Lower lobe of right lung (tissue), 2 donors: ENCODE data around the gene RRAD. TPM values are rescaled to one million over a fixed set of nuclear protein-coding genes. Genes with fewer than 3 reads are reported as not detected.
A peak's percentile ranks its signal among the peaks of the same experiment; 100 is the strongest.

Source experiments
- ATAC-seq, 2 donors: fragments of 200-7000 bp; cut with Tn5 transposase; one replicate each; pipeline ENCODE4 v1.9.1; 2020 to 2022; ENCODE audit warnings: mild to moderate bottlenecking in 2 of 2, moderate library complexity in 2 of 2
- DNase-seq: peaks from one replicate; pipeline ENCODE4 v3.0.0-alpha.2; 2020
- H3K27ac ChIP-seq: fragments of 200-600 bp; one replicate; pipeline ENCODE4 v1.8.0; 2022
- H3K27me3 ChIP-seq: fragments of 200-600 bp; one replicate; pipeline ENCODE4 v1.8.0; 2022; ENCODE audit warnings: low read depth
- H3K36me3 ChIP-seq: fragments of 200-600 bp; one replicate; pipeline ENCODE4 v1.8.0; 2022; ENCODE audit warnings: mild to moderate bottlenecking
- H3K4me1 ChIP-seq: fragments of 200-600 bp; one replicate; pipeline ENCODE4 v1.8.0; 2022
- H3K4me3 ChIP-seq: fragments of 200-600 bp; one replicate; pipeline ENCODE4 v1.8.0; 2022; ENCODE audit warnings: mild to moderate bottlenecking
- H3K9me3 ChIP-seq: fragments of 200-600 bp; one replicate; pipeline ENCODE4 v1.8.0; 2022
- intact Hi-C: fragments of 100-400 bp; cut with DNase I; formaldehyde crosslinking; loops from one replicate; pipeline ENCODE4 v1.11.0; 2022
- total RNA-seq: library from RNA; stranded (reverse); fragmentation: NEBNext Ultra II Directional; extraction: Animal tissue kit (Norgen Biotek cat#: 25700); gene quantifications from one replicate; pipeline ENCODE4 v1.2.1, GENCODE V29; 2021
- TF ChIP-seq, protein P1 (sequence below): fragments of 200-600 bp; IDR thresholded peaks from one replicate; pipeline ENCODE4 v1.8.0; 2022; ENCODE audit warnings: antibody characterized with exemption, mild to moderate bottlenecking
- donor health status: DM: no; HTN: yes; CAD: no; lungs with severe emphysema.

Gene RRAD
- total RNA-seq, 1 donor from 2014 or later, result 11.8 TPM

DNA sequence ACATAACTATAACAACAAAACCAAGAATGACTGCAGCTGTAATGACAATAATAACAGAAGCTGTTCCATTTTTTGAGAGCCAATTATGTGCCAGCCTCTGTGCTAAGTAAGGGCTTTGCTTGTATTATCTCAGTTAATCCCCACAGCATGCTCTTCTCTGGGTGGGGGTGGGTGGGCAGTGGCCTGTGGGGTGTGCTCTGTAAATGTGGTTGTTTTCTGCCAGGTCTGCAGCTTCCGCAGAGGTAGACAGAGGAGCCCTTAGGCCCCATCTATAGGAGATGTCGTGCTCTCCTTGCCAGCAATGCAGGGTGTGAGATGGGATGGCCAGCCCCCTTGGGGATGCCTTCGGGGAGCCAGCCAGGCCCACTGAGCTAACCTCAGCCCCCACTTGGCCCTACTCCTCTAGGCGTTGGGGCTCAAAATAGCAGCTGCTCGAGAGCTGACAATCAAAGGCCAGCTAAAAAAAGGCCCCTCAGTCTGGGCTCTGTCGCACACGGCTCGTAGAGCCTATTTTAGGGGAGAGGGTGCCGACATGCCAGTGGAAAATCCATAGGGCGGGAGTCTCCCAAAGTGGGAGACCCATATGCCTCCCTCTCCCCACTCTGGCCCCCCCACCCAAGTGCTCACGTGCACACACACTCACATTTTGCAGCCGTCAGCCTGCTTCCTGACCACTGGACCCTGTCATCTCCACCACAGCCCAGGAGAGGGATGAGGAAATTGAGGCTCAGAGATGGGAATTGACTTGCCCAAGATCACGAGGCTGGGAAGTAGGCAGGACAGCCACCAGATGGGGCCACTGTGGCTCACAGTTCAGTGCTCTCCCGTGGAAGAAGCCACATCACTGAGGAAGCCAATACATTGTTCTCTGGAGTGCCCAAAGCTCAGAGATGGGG, 22.4 kb downstream of the RRAD start:
- intact Hi-C loops, result no loop called here
- Histone ChIP-seq H3K27me3 (no peaks in the 10 kb centered on the region), H3K27ac (no peak overlapping the region), H3K36me3 (no peaks in the 10 kb centered on the region), H3K9me3 (no peaks in the 10 kb centered on the region), H3K4me3 (no peak overlapping the region), H3K4me1 (peaks cover 58% of the 10 kb centered on the region)
- ATAC-seq, result no peak
- DNase-seq, result no peak
- TF ChIP-seq, protein P1, sequence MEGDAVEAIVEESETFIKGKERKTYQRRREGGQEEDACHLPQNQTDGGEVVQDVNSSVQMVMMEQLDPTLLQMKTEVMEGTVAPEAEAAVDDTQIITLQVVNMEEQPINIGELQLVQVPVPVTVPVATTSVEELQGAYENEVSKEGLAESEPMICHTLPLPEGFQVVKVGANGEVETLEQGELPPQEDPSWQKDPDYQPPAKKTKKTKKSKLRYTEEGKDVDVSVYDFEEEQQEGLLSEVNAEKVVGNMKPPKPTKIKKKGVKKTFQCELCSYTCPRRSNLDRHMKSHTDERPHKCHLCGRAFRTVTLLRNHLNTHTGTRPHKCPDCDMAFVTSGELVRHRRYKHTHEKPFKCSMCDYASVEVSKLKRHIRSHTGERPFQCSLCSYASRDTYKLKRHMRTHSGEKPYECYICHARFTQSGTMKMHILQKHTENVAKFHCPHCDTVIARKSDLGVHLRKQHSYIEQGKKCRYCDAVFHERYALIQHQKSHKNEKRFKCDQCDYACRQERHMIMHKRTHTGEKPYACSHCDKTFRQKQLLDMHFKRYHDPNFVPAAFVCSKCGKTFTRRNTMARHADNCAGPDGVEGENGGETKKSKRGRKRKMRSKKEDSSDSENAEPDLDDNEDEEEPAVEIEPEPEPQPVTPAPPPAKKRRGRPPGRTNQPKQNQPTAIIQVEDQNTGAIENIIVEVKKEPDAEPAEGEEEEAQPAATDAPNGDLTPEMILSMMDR, result no peak

- no peak overlapping the region for H3K4me3 ChIP-seq
- no peaks in the 10 kb centered on the region for H3K9me3 ChIP-seq
- intact Hi-C loops, result no loop called here
- peaks cover 61% of the 10 kb centered on the region for H3K4me1 ChIP-seq
- no peaks in the 10 kb centered on the region for H3K36me3 ChIP-seq
- TF ChIP-seq, protein P1, result no peak
- no peaks in the 10 kb centered on the region for H3K27me3 ChIP-seq
- ATAC-seq (no peak), DNase-seq (peak; percentile 42)
- peak overlapping the region; percentile 74 for H3K27ac ChIP-seq
Measured at GRCh38 chr16:66901626-66902025, 23.7 kb downstream of the RRAD start.

DNA sequence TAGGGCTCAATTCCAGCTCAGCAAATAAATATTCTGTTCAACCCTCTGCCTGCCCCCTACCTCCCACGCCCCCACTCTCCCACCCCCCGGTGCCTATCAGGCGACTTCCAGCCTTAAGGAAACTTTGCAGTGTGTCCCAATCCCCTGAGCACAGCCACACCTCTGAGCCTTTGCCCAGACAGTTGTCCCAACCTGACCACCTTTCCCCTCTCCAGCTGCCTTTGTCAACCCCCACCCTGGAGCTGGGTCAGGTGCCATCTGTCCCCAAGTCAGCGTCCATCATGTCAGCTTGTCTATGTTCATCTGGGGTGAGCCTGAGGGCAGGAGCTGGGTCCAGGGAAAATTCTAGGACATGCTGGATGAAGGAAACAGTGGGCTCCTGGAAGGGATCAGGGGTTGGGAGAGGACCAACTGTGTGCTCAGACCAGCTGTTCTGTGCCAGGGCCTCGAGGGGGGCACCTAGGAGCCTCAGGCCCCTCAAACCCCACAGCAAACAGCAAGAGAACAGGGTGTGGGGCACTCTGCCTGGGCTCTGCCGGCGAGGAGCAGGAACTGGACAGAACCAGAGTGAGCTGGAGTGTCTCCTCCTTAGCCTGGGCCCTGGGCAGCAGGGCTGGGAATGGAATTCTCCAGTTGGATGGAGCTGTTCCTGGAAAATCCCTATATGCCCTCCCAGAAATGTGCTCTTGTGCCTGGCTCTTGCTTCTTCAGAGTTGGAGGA, 24.5 kb downstream of the RRAD start:
- Histone ChIP-seq H3K27ac (peak overlapping the region; percentile 74), H3K4me3 (no peak overlapping the region), H3K4me1 (peaks cover 58% of the 10 kb centered on the region), H3K9me3 (no peaks in the 10 kb centered on the region), H3K36me3 (no peaks in the 10 kb centered on the region), H3K27me3 (no peaks in the 10 kb centered on the region)
- ATAC-seq (peak; percentile 32 to 35), DNase-seq (no peak)
- intact Hi-C loops, result no loop called here
- TF ChIP-seq, protein P1, result no peak

DNA sequence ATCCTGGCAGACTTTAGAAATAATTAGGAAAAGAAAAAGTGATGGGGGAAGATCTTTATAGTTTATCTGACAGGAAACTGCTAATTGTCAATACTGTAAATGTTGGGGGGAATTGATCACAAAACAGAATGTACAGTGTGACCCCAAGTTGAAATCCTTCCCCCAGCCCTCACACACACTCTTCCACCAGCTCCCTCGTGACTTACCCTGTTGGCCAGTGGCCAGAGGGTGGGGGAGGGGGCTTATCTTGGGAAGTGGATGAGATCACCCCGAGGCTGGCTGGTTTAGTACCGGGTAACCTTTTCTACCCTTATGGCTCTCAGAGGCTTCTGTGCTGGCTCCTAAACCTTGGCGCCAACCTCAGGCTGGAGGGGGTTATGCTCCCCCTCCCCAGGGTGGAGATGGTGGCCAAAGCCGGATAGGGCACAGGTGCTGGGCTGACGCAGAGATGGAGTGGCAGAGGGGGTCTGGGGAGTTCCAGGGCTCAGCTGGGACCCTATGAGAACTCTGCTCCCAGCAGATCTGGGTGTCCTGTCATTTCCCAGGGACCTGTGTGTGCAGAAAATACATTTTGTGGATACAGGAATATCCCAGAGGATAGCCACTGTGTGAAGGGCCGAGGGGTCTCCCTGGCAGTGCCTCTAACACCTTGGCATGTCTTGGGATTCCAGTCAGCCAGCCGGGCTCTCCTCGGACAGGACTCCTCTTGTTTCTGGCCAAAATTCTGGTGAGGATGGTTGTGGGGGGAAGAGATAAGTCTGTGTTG, 25.2 kb downstream of the RRAD start:
- Histone ChIP-seq H3K4me3 (no peak overlapping the region), H3K27me3 (no peaks in the 10 kb centered on the region), H3K36me3 (no peaks in the 10 kb centered on the region), H3K4me1 (peaks cover 51% of the 10 kb centered on the region), H3K27ac (peak overlapping the region; percentile 74), H3K9me3 (no peaks in the 10 kb centered on the region)
- TF ChIP-seq, protein P1, result no peak
- ATAC-seq (peak; percentile 59 to 66), DNase-seq (peak; percentile 76)
- intact Hi-C loops, result no loop called here

GRCh38 chr16:66899310-66899944, 25.9 kb downstream of the RRAD start:
- TF ChIP-seq, protein P1, result no peak
- Histone ChIP-seq H3K4me3 (no peak overlapping the region), H3K27me3 (no peaks in the 10 kb centered on the region), H3K36me3 (no peaks in the 10 kb centered on the region), H3K9me3 (no peaks in the 10 kb centered on the region), H3K4me1 (peaks cover 44% of the 10 kb centered on the region), H3K27ac (peak overlapping the region; percentile 74)
- ATAC-seq (peak in 1 of 2 donors; percentile 13), DNase-seq (peak; percentile 34)
- intact Hi-C loops, result no loop called here
